GM12878 (cell line): ENCODE data around the gene ANHX. TPM values are rescaled to one million over a fixed set of nuclear protein-coding genes. Genes with fewer than 3 reads are reported as not detected.

Experiments used
- ATAC-seq: fragments of 200-7000 bp; cut with Tn5 transposase; 3 replicates; pipeline ENCODE4 v1.9.1; 2020; ENCODE audit warnings: mild to moderate bottlenecking, moderate library complexity
- BruUV-seq: library from RNA; stranded (reverse); fragments of 400-500 nt; replicated peaks from 2 replicates; lab custom pipeline; 2021; lab: Mats Ljungman, UMichigan
- CTCF ChIA-PET: fragments of 300-600 bp; sonication (Branson Sonifier 250); formaldehyde crosslinking; extraction: SDS; loops from one replicate; lab custom pipeline; 2021; ENCODE audit warnings: inconsistent platforms; lab: Yijun Ruan, JAX
- POLR2A ChIA-PET: fragments of 350-600 bp; formaldehyde crosslinking; extraction: SDS; loops from one replicate; lab custom pipeline; 2021; ENCODE audit warnings: inconsistent platforms; lab: Charles Lee
- RAD21 ChIA-PET: fragments of 300-600 bp; sonication (Branson Sonifier 250); formaldehyde crosslinking; loops from one replicate; lab custom pipeline; 2023; ENCODE audit warnings: antibody characterized with exemption; ENCODE audit not compliant: unreplicated experiment; lab: Charles Lee
- SMC1A ChIA-PET: fragments of 300-600 bp; sonication (Branson Sonifier 250); formaldehyde crosslinking; loops from one replicate; lab custom pipeline; 2023; ENCODE audit not compliant: unreplicated experiment, uncharacterized antibody; lab: Charles Lee
- DNase-seq: peaks from one replicate; pipeline ENCODE4 v3.0.0-alpha.2; 2011; ENCODE audit warnings: low read depth, low spot score
- FAIRE-seq: peaks from 3 replicates; lab custom pipeline; 2011; peaks lifted over from hg19 to GRCh38; lab: Jason Lieb, UNC
- H2AFZ ChIP-seq: 2 replicates; pipeline ENCODE4 v1.6.0; 2011; ENCODE audit warnings: low read depth, low read length, control low read depth; ENCODE audit not compliant: control insufficient read depth
- H3K27ac ChIP-seq: 2 replicates; pipeline ENCODE4 v1.5.1; 2011; ENCODE audit warnings: control low read depth; ENCODE audit not compliant: control insufficient read depth, insufficient read depth
- H3K27me3 ChIP-seq, 2 experiments: replicated peaks in 1 of 2; 2 replicates each; pipeline versions ENCODE4 v1.6.0 to v1.6.1; 2011; ENCODE audit warnings: low read length in 1 of 2; ENCODE audit not compliant: control insufficient read depth in 2 of 2, insufficient read depth in 2 of 2
- H3K36me3 ChIP-seq, 2 experiments: 2 replicates each; pipeline ENCODE4 v1.5.1; 2011; ENCODE audit warnings: low read length in 1 of 2; ENCODE audit not compliant: control insufficient read depth in 2 of 2, insufficient read depth in 2 of 2
- H3K4me1 ChIP-seq: 2 replicates; pipeline ENCODE4 v1.6.1; 2011; ENCODE audit warnings: mild to moderate bottlenecking, low read length, moderate library complexity, mixed read lengths; ENCODE audit not compliant: control insufficient read depth, insufficient read depth
- H3K4me2 ChIP-seq: 2 replicates; pipeline ENCODE4 v1.6.0; 2011; ENCODE audit warnings: control low read depth; ENCODE audit not compliant: control insufficient read depth, insufficient read depth
- H3K4me3 ChIP-seq: fragments of 200-600 bp; sonication (generic); 2 replicates; pipeline ENCODE4 v1.5.1; 2016
- H3K79me2 ChIP-seq: 2 replicates; pipeline ENCODE4 v1.6.0; 2011; ENCODE audit warnings: low read length; ENCODE audit not compliant: control insufficient read depth, insufficient read depth
- H3K9ac ChIP-seq: 2 replicates; pipeline ENCODE4 v1.8.0; 2011; ENCODE audit warnings: low read length, control low read depth, mixed read lengths; ENCODE audit not compliant: control insufficient read depth, insufficient read depth
- H3K9me3 ChIP-seq: replicated peaks from 3 replicates; pipeline ENCODE4 v1.5.1; 2011; ENCODE audit warnings: mild to moderate bottlenecking, low read length; ENCODE audit not compliant: control insufficient read depth, insufficient read depth
- H4K20me1 ChIP-seq: 2 replicates; pipeline ENCODE4 v1.6.0; 2011; ENCODE audit not compliant: control insufficient read depth, insufficient read depth
- CREB1 ChIP-seq: IDR thresholded peaks from 2 replicates; pipeline ENCODE4 v1.6.1; 2012; ENCODE audit warnings: low read depth, mild to moderate bottlenecking, inconsistent platforms
- HCFC1 ChIP-seq: fragments of 150-350 bp; IDR thresholded peaks from 2 replicates; pipeline ENCODE4 v1.6.1; 2014; ENCODE audit warnings: low read length
- HDAC6 ChIP-seq: fragments of 200-600 bp; sonication (generic); IDR thresholded peaks from one replicate; pipeline ENCODE4 v1.8.0; 2017; ENCODE audit warnings: antibody characterized with exemption; ENCODE audit not compliant: unreplicated experiment
- MYC ChIP-seq: IDR thresholded peaks from 2 replicates; pipeline ENCODE4 v1.6.1; 2011; ENCODE audit warnings: mild to moderate bottlenecking, low read length, moderate library complexity, inconsistent platforms; ENCODE audit not compliant: insufficient read depth, insufficient replicate concordance, insufficient read length, severe bottlenecking
- NKRF ChIP-seq: fragments of 450-650 bp; conservative IDR thresholded peaks from 2 replicates; pipeline ENCODE4 v1.6.1; 2017; ENCODE audit warnings: mild to moderate bottlenecking, moderate library complexity
- PAX8 ChIP-seq: fragments of 450-650 bp; IDR thresholded peaks from 2 replicates; pipeline ENCODE4 v1.6.1; 2017; ENCODE audit warnings: mild to moderate bottlenecking, moderate library complexity
- POLR2A ChIP-seq: IDR thresholded peaks from 2 replicates; pipeline ENCODE4 v1.6.1; 2011; ENCODE audit warnings: low read depth, mild to moderate bottlenecking, low read length
- POLR2AphosphoS2 ChIP-seq: IDR thresholded peaks from 2 replicates; pipeline ENCODE4 v1.6.1; 2011; ENCODE audit warnings: low read depth, mild to moderate bottlenecking, low read length, improper control_type of control experiment, moderate library complexity
- RAD51 ChIP-seq: fragments of 450-650 bp; IDR thresholded peaks from 2 replicates; pipeline ENCODE4 v1.6.1; 2016; ENCODE audit warnings: moderate library complexity, mild to moderate bottlenecking, inconsistent platforms
- RFX5 ChIP-seq: IDR thresholded peaks from 2 replicates; pipeline ENCODE4 v1.6.1; 2011; ENCODE audit warnings: low read depth, low read length, improper control_type of control experiment
- SPI1 ChIP-seq: IDR thresholded peaks from 2 replicates; pipeline ENCODE4 v1.6.1; 2011; ENCODE audit warnings: low read depth, mild to moderate bottlenecking, low read length, moderate library complexity, borderline replicate concordance; ENCODE audit not compliant: insufficient read depth
- SREBF2 ChIP-seq: IDR thresholded peaks from 2 replicates; pipeline ENCODE4 v1.6.1; 2012; ENCODE audit warnings: mild to moderate bottlenecking, low read length
- SRF ChIP-seq, 2 experiments: IDR thresholded peaks; 2 replicates each; pipeline ENCODE4 v1.6.1; 2011; ENCODE audit warnings: low read depth in 2 of 2, low read length in 2 of 2, mild to moderate bottlenecking in 1 of 2, moderate library complexity in 1 of 2
- ZBED1 ChIP-seq: IDR thresholded peaks from 2 replicates; pipeline ENCODE4 v1.6.1; 2016; ENCODE audit warnings: borderline replicate concordance
- WGBS: methylation state at CpG from one replicate; pipeline ENCODE4 v1.1.6; 2016; ENCODE audit warnings: low lambda C conversion rate; ENCODE audit not compliant: insufficient replicate concordance, insufficient coverage; ENCODE audit errors: missing lambda C conversion rate; 5-methylcytosine and 5-hydroxymethylcytosine counted together
- in situ Hi-C: fragments of 300-500 bp; cut with MboI; formaldehyde crosslinking; loops from 9 replicates; pipeline ENCODE4 v1.14.3; 2018; ENCODE audit warnings: mixed read lengths
- intact Hi-C: fragments of 100-400 bp; cut with micrococcal nuclease; formaldehyde crosslinking; loops from one replicate; pipeline ENCODE4 v1.14.2; 2022; ENCODE audit not compliant: unreplicated experiment
- polyA plus RNA-seq, 11 experiments: library from polyadenylated mRNA; depleted of rRNA in 4 of 11; unstranded in 6 of 11; stranded (reverse) in 5 of 11; fragments of >200 nt; fragmentation: Nextera tagmentation in 4 of 11; fragmentation: Illumina TruSeq in 1 of 11; extraction: Ambion mirVana in 4 of 11; extraction: Trizol in 1 of 11; gene quantifications; 1 replicate in 1 of 11; 2 replicates in 10 of 11; pipeline versions ENCODE4 v1.2.1 to v1.2.3, GENCODE V29; 2011 to 2016; ENCODE audit warnings: inconsistent platforms in 2 of 11, missing spikeins in 2 of 11, low read depth in 1 of 11
- total RNA-seq, 4 experiments: library from RNA; depleted of rRNA in 3 of 4; stranded (reverse); fragments of >200 nt in 3 of 4; fragmentation: Illumina TruSeq in 1 of 4; extraction: Trizol in 1 of 4; gene quantifications; 2 replicates each; pipeline versions ENCODE4 v1.2.1 to v1.2.3, GENCODE V29; 2013 to 2021
- TF ChIP-seq, protein P1 (sequence below): IDR thresholded peaks from 2 replicates; pipeline ENCODE4 v1.6.1; 2012; ENCODE audit warnings: low read depth, low read length, improper control_type of control experiment
- TF ChIP-seq, protein P2 (sequence below): fragments of 450-650 bp; IDR thresholded peaks from 2 replicates; pipeline ENCODE4 v1.6.1; 2016; ENCODE audit warnings: mild to moderate bottlenecking
- TF ChIP-seq, protein P3 (sequence below): fragments of 150-350 bp; IDR thresholded peaks from 2 replicates; pipeline ENCODE4 v1.6.1; 2014; ENCODE audit warnings: mild to moderate bottlenecking, low read depth, low read length

Gene ANHX
- total and polyA plus RNA-seq, 10 of the 15 experiments (the other 5 are each of a cell fraction or from before 2014, with no cell fraction given): not detected

GRCh38 chr12:133215724-133216123 lies 20.0 kb downstream of the ANHX start:
- no peak for ATAC-seq
- CTCF ChIA-PET: no interaction called here
- intact Hi-C loops (no loop called here), in situ Hi-C loops (no loop called here)
- Histone ChIP-seq H3K27me3 (no peaks in the 10 kb centered on the region), H3K4me3 (no peak overlapping the region), H3K27ac (no peak overlapping the region), H3K4me2 (no peak overlapping the region), H2AFZ (no peak overlapping the region), H3K9ac (no peak overlapping the region), H3K36me3 (no peaks in the 10 kb centered on the region), H3K4me1 (no peaks in the 10 kb centered on the region), H3K9me3 (peaks cover 3% of the 10 kb centered on the region; the same call in 2 of the 3 replicates)
- SMC1A ChIA-PET: interaction anchor here (0.7 kb wide), 1 partner anchor 13 kb away, joined by 3 read pairs; no protein-coding TSS in a partner anchor
- BruUV-seq: no TSS peak
- POLR2A ChIA-PET: no interaction called here
- RAD21 ChIA-PET: no interaction called here
- no peak for DNase-seq
- TF ChIP-seq MYC: no peak
- no peak for TF ChIP-seq HDAC6
- no peak for TF ChIP-seq RAD51
- no peak for TF ChIP-seq CREB1
- TF ChIP-seq, protein P1, sequence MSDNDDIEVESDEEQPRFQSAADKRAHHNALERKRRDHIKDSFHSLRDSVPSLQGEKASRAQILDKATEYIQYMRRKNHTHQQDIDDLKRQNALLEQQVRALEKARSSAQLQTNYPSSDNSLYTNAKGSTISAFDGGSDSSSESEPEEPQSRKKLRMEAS: no peak
- no peak for TF ChIP-seq SPI1
- TF ChIP-seq POLR2AphosphoS2: no peak
- no peak for TF ChIP-seq PAX8
- TF ChIP-seq RFX5: no peak
- no peak for TF ChIP-seq SRF (IDR thresholded peaks at IDR 0.05; ENCODE audit: low read depth in 2 of 2, low read length in 2 of 2)
- TF ChIP-seq, protein P2, sequence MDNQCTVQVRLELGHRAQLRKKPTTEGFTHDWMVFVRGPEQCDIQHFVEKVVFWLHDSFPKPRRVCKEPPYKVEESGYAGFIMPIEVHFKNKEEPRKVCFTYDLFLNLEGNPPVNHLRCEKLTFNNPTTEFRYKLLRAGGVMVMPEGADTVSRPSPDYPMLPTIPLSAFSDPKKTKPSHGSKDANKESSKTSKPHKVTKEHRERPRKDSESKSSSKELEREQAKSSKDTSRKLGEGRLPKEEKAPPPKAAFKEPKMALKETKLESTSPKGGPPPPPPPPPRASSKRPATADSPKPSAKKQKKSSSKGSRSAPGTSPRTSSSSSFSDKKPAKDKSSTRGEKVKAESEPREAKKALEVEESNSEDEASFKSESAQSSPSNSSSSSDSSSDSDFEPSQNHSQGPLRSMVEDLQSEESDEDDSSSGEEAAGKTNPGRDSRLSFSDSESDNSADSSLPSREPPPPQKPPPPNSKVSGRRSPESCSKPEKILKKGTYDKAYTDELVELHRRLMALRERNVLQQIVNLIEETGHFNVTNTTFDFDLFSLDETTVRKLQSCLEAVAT: no peak
- no peak for TF ChIP-seq SREBF2
- no peak for TF ChIP-seq NKRF
- no peak for TF ChIP-seq HCFC1
- TF ChIP-seq, protein P3, sequence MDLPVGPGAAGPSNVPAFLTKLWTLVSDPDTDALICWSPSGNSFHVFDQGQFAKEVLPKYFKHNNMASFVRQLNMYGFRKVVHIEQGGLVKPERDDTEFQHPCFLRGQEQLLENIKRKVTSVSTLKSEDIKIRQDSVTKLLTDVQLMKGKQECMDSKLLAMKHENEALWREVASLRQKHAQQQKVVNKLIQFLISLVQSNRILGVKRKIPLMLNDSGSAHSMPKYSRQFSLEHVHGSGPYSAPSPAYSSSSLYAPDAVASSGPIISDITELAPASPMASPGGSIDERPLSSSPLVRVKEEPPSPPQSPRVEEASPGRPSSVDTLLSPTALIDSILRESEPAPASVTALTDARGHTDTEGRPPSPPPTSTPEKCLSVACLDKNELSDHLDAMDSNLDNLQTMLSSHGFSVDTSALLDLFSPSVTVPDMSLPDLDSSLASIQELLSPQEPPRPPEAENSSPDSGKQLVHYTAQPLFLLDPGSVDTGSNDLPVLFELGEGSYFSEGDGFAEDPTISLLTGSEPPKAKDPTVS: no peak
- TF ChIP-seq ZBED1: no peak
- TF ChIP-seq POLR2A: no peak
- TF ChIP-seq, all 136 proteins: peak for 0
- Histone ChIP-seq H4K20me1 (no peaks in the 10 kb centered on the region), H3K79me2 (no peaks in the 10 kb centered on the region)
- WGBS: 12% methylated on average over 3 of the region's 3 CpGs
- no peak for FAIRE-seq
